Measurements from ENCODE around the gene NCDN.
A peak's percentile ranks its signal among the peaks of the same experiment; 100 is the strongest.

NCDN gene

DNA sequence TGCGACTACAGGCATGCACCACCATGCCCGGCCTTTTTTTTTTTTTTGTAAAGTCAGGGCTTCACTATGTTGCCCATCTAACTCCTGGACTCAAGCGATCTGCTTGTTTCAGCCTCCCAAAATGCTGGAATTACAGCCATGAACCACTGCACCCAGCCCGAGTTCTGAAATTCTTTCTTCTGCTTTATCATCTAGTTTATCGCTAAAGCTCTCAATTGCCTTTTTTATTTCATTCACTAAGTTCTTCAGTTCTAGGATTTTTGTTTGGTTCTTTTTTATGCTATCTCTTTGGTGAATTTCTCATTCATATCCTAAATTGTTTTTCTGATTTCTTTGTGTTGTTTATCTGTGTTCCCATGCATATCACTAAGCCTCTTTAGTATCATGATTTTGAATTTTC is 27.4 kb upstream of the NCDN start:
- DNase-seq (ENCODE audit: low read depth) = no peak
- TF ChIP-seq, protein P1, sequence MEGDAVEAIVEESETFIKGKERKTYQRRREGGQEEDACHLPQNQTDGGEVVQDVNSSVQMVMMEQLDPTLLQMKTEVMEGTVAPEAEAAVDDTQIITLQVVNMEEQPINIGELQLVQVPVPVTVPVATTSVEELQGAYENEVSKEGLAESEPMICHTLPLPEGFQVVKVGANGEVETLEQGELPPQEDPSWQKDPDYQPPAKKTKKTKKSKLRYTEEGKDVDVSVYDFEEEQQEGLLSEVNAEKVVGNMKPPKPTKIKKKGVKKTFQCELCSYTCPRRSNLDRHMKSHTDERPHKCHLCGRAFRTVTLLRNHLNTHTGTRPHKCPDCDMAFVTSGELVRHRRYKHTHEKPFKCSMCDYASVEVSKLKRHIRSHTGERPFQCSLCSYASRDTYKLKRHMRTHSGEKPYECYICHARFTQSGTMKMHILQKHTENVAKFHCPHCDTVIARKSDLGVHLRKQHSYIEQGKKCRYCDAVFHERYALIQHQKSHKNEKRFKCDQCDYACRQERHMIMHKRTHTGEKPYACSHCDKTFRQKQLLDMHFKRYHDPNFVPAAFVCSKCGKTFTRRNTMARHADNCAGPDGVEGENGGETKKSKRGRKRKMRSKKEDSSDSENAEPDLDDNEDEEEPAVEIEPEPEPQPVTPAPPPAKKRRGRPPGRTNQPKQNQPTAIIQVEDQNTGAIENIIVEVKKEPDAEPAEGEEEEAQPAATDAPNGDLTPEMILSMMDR (conservative IDR thresholded peaks at IDR 0.05; ENCODE audit: low read depth, low read length) = no peak
- H3K4me3 ChIP-seq (ENCODE audit: low read length) = no peak overlapping the region

DNA sequence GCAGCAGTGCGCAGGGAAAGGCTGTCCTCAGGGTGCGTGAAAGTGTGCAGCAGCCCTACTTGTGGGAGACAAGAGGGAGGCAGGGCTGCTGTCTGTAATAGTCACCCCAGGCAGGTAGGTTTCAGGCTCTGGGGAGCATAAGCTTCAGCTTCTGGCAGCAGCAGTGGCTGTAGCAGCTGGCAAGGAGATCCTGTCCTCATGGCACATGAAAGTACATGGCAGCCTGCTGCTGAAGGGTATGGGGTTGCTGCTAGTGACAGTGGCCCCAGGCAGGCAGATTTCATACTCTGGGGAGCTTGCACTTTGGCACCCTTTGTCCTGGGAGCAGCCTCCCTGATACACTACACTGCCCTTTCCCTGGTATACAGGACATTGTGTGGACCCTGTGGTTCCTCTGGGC is 26.7 kb upstream of the NCDN start:
- no peak for DNase-seq (ENCODE audit: low read depth)
- H3K4me3 ChIP-seq (ENCODE audit: low read length) = no peak overlapping the region
- TF ChIP-seq, protein P1 (conservative IDR thresholded peaks at IDR 0.05; ENCODE audit: low read depth, low read length) = no peak

DNA sequence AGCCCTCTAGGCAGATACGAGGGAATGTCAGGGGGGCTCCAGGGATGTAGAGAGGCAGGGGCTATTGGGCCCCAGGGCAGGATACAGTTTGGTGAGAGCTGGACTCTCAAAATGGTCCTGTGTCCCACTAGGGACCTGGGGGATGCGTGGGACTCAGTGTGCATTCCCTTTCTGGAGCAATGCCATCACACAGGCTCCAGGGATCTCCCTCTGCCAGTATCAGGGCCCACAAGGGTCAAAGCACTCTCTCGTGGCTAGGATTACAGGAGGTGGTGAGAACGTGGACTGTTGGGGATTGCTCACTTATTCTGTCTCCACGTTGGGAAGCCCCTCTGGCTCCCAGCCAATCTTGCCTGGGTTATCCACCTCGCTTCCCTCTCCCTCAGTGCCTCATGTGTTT is 26.2 kb upstream of the NCDN start:
- no peak overlapping the region for H3K4me3 ChIP-seq (ENCODE audit: low read length)
- TF ChIP-seq, protein P1 (conservative IDR thresholded peaks at IDR 0.05; ENCODE audit: low read depth, low read length) = no peak
- no peak for DNase-seq (ENCODE audit: low read depth)

DNA sequence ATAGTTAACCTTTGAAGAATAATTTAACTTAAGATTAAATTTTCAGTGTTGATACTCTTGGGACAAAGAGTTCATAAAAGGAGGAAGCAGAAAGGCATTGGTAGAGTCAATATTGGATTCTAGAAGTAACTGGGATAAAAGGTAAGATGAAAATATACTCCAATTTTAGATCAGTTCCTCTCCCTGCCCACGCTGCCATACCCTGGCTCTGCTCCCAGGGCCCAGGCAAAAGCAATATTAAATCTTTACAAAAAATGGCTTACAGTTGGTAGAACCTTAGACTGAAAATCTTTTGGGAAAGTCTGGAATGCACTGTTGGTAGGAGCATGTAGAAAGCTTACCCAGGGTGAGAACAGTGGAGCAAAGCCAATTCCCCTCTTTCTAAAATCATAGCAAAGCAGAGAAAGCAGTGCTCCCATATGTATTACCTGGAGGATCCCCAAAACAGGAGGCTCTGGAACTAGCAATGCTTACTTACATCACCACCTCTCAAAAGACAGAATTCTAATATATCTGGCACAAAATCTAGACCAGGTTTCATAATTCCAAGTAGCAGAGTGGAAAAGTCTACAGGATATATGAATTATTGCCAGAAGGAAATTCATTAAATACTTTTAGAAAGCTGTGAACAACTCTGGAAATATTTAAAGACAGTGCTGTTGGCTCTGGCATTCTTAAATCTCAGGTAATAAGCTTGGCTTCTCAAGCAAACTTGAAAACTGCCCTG is 24.9 kb upstream of the NCDN start:
- TF ChIP-seq, protein P1 (conservative IDR thresholded peaks at IDR 0.05; ENCODE audit: low read depth, low read length) = no peak
- DNase-seq (ENCODE audit: low read depth) = no peak
- H3K4me3 ChIP-seq (ENCODE audit: low read length) = no peak overlapping the region

DNA sequence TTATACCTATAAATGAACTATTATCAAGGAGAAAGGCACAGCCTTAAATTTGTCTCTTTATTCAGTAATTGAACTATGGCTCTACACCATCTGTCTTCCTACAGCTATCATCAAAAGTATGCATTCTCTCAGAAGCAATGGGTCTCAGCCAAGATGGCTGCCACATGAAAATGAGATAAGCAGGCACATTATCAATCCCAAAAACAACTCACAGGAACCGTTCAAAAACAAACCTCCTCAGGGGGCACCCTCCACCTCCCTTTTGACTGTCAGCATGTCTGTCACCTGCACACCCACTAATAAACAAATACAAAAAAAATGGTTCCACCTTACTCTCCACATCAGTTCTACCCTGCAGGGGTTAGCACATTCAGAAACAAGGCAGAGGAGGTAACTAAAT is 24.0 kb upstream of the NCDN start:
- no peak overlapping the region for H3K4me3 ChIP-seq (ENCODE audit: low read length)
- TF ChIP-seq, protein P1 (conservative IDR thresholded peaks at IDR 0.05; ENCODE audit: low read depth, low read length) = no peak
- DNase-seq (ENCODE audit: low read depth) = no peak

DNA sequence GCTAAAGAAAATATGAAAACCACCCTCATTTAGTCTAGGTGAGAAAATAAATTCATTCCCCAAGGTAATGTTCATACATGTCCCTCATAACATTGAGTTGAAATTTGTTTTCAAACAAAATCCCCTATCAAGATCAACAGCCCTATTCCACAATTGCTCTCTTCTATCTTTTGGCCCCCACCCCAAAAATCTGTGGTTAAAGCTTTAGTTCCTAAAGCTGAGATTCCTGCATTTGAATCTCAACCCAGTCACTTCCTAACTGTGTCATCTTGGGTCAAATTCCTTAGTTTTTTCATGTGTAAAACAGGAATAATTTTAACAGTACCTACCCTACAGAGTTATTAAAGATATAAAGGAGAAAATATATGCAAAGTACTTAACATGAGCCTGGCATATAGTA is 22.4 kb upstream of the NCDN start:
- DNase-seq (ENCODE audit: low read depth) = no peak
- no peak overlapping the region for H3K4me3 ChIP-seq (ENCODE audit: low read length)
- TF ChIP-seq, protein P1 (conservative IDR thresholded peaks at IDR 0.05; ENCODE audit: low read depth, low read length) = no peak

DNA sequence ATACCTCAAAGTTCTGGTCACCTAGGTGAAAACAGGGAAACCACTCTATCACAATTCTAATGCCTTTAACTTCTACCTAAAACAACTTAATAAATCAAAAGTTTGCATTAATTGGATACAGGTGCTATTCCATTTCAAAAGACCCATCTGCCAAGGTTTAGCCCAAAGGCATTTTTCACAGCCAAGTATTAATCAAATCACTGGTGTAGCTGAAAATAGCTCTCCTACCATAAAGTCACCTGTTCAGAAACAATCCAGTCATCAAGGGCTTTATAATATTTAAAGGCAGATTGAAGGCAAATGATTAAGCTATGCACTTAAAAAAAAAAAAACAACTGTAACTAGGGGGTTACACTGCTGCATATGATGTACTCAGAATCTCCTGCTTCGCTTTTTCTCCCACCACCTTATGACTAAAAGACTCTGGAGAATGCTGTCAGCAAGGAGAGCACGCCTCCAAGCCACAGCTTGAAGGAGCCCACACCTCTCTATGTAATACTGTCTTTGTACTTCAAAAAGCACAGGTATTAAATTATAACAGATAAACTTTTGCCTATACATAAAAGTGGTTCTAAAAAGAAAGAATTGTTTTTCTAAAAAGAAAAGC is 20.9 kb upstream of the NCDN start:
- peak; percentile 58 for DNase-seq (ENCODE audit: low read depth)
- no peak overlapping the region for H3K4me3 ChIP-seq (ENCODE audit: low read length)
- TF ChIP-seq, protein P1 (conservative IDR thresholded peaks at IDR 0.05; ENCODE audit: low read depth, low read length) = no peak
